BLaER1 treated with 17β-estradiol and CSF1 and Interleukin-3, amounts not matched to agents 10 nM and 100 nM (cell line): ENCODE data around the gene HRAS.
A peak's percentile ranks its signal among the peaks of the same experiment; 100 is the strongest.
"Not testable (repeated sequence)": the region's sequence is repeated elsewhere in the genome, so short reads cannot be mapped to it uniquely, and the experiment has no call there.

ENCODE experiments used
- H3K27ac ChIP-seq, 11 experiments: shearing (Covaris generic); formaldehyde crosslinking; 2 replicates each; pipeline ENCODE4 v1.8.1; 2022
- H3K27me3 ChIP-seq, 11 experiments: shearing (Covaris generic); formaldehyde crosslinking; 2 replicates each; pipeline ENCODE4 v1.8.1; 2022
- H3K36me3 ChIP-seq, 11 experiments: shearing (Covaris generic); formaldehyde crosslinking; 2 replicates each; pipeline ENCODE4 v1.8.1; 2022
- H3K4me1 ChIP-seq, 10 experiments: shearing (Covaris generic); formaldehyde crosslinking; 2 replicates each; pipeline ENCODE4 v1.8.1; 2022
- H3K4me2 ChIP-seq, 11 experiments: shearing (Covaris generic); formaldehyde crosslinking; 2 replicates each; pipeline ENCODE4 v1.8.1; 2022
- H3K4me3 ChIP-seq, 10 experiments: shearing (Covaris generic); formaldehyde crosslinking; 2 replicates each; pipeline ENCODE4 v1.8.1; 2022
- H3K9ac ChIP-seq, 11 experiments: shearing (Covaris generic); formaldehyde crosslinking; 2 replicates each; pipeline ENCODE4 v1.8.1; 2022
- H3K9me3 ChIP-seq, 11 experiments: shearing (Covaris generic); formaldehyde crosslinking; replicated peaks in 1 of 11; 2 replicates each; pipeline ENCODE4 v1.8.1; 2022
- H4K20me1 ChIP-seq, 11 experiments: shearing (Covaris generic); formaldehyde crosslinking; 2 replicates each; pipeline ENCODE4 v1.8.1; 2022
- Cebpa-rat ChIP-seq, 11 experiments: shearing (Covaris generic); IDR thresholded peaks; 2 replicates each; pipeline ENCODE4 v1.8.1; 2022

HRAS gene

DNA sequence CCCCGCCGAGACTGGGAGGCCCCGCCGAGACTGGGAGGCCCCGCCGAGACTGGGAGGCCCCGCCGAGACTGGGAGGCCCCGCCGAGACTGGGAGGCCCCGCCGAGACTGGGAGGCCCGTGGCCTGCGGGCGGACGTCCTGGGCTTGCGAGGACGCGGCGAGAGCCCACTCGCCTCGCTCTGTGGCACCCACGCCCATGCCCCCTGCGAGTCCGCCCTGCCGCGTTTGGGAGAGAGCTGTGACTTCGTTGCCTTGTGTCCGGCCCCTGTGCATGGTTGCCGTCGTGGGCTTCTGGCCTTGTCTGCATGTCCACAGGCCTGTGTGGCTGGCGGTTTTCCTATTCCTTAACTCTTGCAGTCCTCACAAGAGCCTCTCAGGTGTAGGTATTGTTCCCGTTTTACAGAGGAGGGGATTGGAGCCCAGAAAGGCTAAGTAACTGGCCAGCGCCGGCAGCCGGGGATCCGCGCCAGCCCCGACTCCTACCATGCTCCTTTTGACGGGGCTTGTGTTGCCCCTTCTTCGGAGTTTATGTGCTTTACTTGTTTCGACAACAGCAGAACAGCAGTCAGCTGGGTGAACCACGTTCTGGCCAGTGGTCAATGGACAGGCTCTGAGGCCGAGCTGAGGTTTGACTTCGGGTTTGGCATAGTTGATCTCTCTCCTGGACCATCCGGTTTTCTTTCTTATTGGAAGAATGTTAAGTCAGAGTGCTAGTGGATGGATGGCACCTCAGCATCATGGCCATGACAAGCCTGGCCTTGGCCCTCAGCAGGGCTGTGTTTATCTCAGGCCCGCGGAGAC, 41.6 kb upstream of the HRAS start:
- Histone ChIP-seq H4K20me1 (peaks cover 53 to 68% (median 55%) of the 10 kb centered on the region in 11 experiments), H3K27me3 (peaks cover 8 to 24% (median 16%) of the 10 kb centered on the region in 11 experiments; a peak in 21 of 22 replicates), H3K27ac (peak overlapping the region; percentile 96 to 100 (median 100)), H3K4me3 (peak overlapping the region; percentile 82 to 100 (median 93)), H3K4me1 (peaks cover 40 to 55% (median 49%) of the 10 kb centered on the region in 10 experiments), H3K36me3 (peaks cover 9 to 44% (median 31%) of the 10 kb centered on the region in 11 experiments), H3K9ac (peak overlapping the region; percentile 96 to 100 (median 99)), H3K9me3 (no peaks in the 10 kb centered on the region), H3K4me2 (peak overlapping the region; percentile 87 to 100 (median 98))
- TF ChIP-seq Cebpa-rat (IDR thresholded peaks at IDR 0.05), result no peak

GRCh38 chr11:575996-576768, 40.8 kb upstream of the HRAS start, which contains the start of gene PHRF1:
TSS of gene PHRF1 (plus strand) at chr11:576470. CDS start at chr11:581513, 5,043 bp downstream.
- H3K4me1 ChIP-seq, result peaks cover 40 to 55% (median 49%) of the 10 kb centered on the region in 10 experiments
- H3K27me3 ChIP-seq, result peaks cover 8 to 24% (median 16%) of the 10 kb centered on the region in 11 experiments; a peak in 21 of 22 replicates
- H3K9me3 ChIP-seq, result no peaks in the 10 kb centered on the region
- H3K4me2 ChIP-seq, result peak within 1 kb of the TSS; percentile 98 to 100 (median 99)
- peak within 1 kb of the TSS; percentile 96 to 100 (median 99) for H3K9ac ChIP-seq
- no peak for TF ChIP-seq Cebpa-rat (IDR thresholded peaks at IDR 0.05)
- H3K4me3 ChIP-seq, result peak within 1 kb of the TSS; percentile 82 to 100 (median 93)
- peak within 1 kb of the TSS; percentile 96 to 100 (median 100) for H3K27ac ChIP-seq
- peaks cover under 1 to 36% (median 23%) of the 10 kb centered on the region in 11 experiments for H3K36me3 ChIP-seq
- H4K20me1 ChIP-seq, result peaks cover 44 to 59% (median 47%) of the 10 kb centered on the region in 11 experiments

DNA sequence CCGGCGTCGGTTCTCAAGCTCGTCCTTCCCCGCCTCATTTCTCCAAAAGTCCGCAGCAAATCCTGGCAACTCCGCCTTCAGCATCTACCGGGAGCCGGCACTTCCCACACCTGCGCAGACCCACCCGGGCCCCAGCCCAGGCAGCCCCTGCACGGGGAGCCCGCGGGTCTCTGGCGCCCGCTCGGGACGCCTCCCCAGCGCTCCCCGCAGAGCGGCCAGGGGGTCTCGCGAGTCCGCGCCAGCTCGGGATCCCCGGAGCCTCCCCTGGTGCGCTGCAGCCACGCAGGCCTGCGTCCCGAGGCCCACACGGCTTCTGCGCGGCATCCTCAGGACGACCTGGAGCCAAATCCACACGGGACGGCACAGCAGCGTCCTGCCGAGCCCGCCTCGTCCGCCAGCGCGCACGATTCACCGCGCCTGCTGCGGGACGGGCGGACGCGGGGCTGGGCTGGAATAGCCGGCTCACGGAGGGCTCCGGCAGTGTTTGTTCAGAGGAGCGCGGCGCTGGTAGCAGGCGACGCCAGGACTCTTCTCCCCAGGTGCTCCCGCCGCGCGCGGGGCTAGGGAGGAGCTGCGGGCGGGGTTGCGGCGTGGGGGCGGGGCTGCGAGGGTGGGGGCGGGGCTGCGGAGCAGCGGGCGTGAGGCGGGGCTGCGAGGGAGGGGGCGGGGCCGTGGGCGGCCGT, 40.1 kb upstream of the HRAS start:
- peaks cover 8 to 24% (median 16%) of the 10 kb centered on the region in 11 experiments; a peak in 21 of 22 replicates for H3K27me3 ChIP-seq
- H3K9ac ChIP-seq, result peak overlapping the region; percentile 47 to 80 (median 68); a peak in 20 of 22 replicates
- peak overlapping the region in 2 of 11 experiments; percentile 17 to 25; a peak in 2 of 22 replicates for H3K27ac ChIP-seq

DNA sequence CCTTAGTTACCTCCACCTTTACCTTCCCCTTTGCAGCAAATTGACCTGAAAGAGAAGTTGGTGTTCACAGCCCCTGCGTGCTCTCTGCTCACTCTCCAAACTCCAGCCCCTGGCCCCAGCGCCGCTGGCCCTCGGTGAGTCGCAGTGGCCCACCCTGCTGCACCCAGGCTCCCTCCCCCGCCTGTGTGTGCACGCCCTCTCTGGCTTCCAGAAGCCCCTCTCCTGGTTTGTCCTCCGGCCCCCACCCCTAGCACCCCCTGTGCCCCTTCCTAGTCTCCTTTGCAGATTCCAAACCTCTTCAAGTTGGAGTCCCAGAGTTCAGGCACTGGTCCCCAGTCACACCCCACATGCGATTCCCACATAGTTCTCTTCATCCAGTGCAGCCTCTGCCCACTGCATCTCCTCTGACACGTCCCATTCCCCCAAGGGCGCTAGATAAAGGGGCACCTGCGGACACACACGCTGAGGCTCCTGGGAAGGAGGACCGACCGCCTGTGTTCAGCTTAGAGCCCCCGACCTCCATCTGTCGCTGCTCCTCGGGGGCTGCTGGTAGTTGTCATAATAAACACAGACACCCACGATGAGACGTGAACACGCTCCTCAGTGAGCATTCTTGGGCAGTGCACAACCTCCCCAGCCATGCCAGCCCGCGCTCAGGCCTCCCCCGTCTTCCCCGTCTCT, 39.4 kb upstream of the HRAS start:
- peaks cover 30 to 45% (median 33%) of the 10 kb centered on the region in 11 experiments for H4K20me1 ChIP-seq
- peaks cover 8 to 24% (median 16%) of the 10 kb centered on the region in 11 experiments; a peak in 21 of 22 replicates for H3K27me3 ChIP-seq
- H3K27ac ChIP-seq, result no peak overlapping the region
- TF ChIP-seq Cebpa-rat (IDR thresholded peaks at IDR 0.05), result no peak
- H3K4me2 ChIP-seq, result peak overlapping the region; percentile 97 to 100 (median 98)
- H3K9me3 ChIP-seq, result no peaks in the 10 kb centered on the region
- peak overlapping the region in 9 of 11 experiments; percentile 47 to 80 (median 69); a peak in 14 of 22 replicates for H3K9ac ChIP-seq
- H3K4me1 ChIP-seq, result peaks cover 40 to 56% (median 46%) of the 10 kb centered on the region in 10 experiments
- H3K4me3 ChIP-seq, result peak overlapping the region; percentile 55 to 76 (median 66)
- peaks cover 0 to 26% (median 16%) of the 10 kb centered on the region in 11 experiments; a peak in 18 of 22 replicates for H3K36me3 ChIP-seq

More for the DNA sequence above, 40.1 kb upstream of the HRAS start:
- TF ChIP-seq Cebpa-rat (IDR thresholded peaks at IDR 0.05), result no peak
- peaks cover 40 to 56% (median 48%) of the 10 kb centered on the region in 10 experiments for H3K4me1 ChIP-seq
- no peaks in the 10 kb centered on the region for H3K9me3 ChIP-seq
- H3K36me3 ChIP-seq, result peaks cover 0 to 33% (median 20%) of the 10 kb centered on the region in 11 experiments; a peak in 19 of 22 replicates
- H3K4me3 ChIP-seq, result peak overlapping the region; percentile 55 to 76 (median 66)
- H4K20me1 ChIP-seq, result peaks cover 37 to 52% (median 39%) of the 10 kb centered on the region in 11 experiments
- peak overlapping the region; percentile 97 to 100 (median 98) for H3K4me2 ChIP-seq

DNA sequence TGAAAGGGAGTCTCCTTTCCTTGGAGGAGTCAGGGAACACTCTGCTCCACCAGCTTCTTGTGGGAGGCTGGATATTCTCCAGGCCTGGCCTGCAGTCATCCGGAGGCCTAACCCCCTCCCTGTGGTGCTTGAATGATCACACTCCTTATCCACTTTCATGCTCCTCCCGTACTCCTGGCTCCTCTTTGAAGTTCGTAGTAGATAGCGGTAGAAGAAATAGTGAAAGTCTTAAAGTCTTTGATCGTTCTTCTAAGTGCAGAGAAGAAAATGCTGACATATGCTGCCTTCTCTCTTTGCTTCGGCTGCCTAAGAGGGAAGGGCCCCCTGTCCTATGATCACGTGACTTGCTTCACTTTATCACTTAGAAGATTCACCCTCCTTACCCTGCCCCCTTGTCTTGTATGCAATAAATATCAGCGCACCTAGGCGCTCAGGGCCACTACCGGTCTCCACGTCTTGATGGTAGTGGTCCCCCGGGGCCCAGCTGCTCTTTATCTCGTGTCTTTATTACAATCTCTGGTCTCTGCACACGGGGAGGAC, 38.7 kb upstream of the HRAS start:
- H3K27ac ChIP-seq, H3K9me3 ChIP-seq: not testable (repeated sequence)
- Histone ChIP-seq H3K4me1 (peaks cover 41 to 56% (median 47%) of the 10 kb centered on the region in 10 experiments), H3K9ac (peak overlapping the region in 2 of 11 experiments; percentile 14 to 42; a peak in 1 of 22 replicates), H3K4me3 (peak overlapping the region in 2 of 10 experiments; percentile 16 to 37; a peak in 3 of 20 replicates), H4K20me1 (peaks cover 24 to 38% (median 26%) of the 10 kb centered on the region in 11 experiments), H3K36me3 (peaks cover 0 to 20% (median 9%) of the 10 kb centered on the region in 11 experiments; a peak in 16 of 22 replicates), H3K4me2 (peak overlapping the region; percentile 39 to 100 (median 98); a peak in 21 of 22 replicates), H3K27me3 (peaks cover 8 to 29% (median 16%) of the 10 kb centered on the region in 11 experiments; a peak in 21 of 22 replicates)

DNA sequence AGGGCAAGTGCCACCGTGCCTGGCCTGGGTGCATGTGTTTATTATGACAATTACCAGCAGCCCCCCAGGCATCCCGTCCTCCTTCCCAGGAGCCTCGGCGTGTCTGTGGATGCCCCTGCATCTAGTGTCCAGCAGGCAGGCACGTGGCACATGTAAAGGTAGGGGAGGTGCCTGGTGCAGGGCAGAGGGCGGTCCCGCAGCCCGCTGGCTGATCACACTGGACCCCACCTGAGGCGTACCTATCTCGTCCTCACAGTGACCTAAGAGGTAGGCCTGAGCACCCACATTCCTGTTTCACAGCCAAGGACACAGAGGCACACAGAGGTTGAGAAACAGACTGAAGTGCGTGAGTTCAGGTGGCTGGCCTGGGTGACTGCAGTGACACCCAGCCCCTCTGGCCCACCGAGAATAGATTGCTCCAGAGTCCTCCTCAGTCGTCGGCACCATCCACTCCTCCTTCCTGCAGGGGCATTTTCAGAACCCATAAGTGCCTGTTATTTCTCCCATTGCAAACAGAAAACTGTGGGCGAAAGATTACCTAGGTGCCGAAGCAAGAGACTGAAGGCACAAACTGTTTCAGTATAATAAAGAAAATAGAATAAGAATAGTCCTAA, 37.9 kb upstream of the HRAS start:
- Histone ChIP-seq H3K9ac (no peak overlapping the region), H3K4me2 (peak overlapping the region in 2 of 11 experiments; percentile 13 to 97; a peak in 2 of 22 replicates), H4K20me1 (peaks cover 15 to 30% (median 17%) of the 10 kb centered on the region in 11 experiments), H3K27ac (no peak overlapping the region), H3K4me3 (no peak overlapping the region), H3K27me3 (peaks cover 8 to 29% (median 16%) of the 10 kb centered on the region in 11 experiments; a peak in 21 of 22 replicates), H3K36me3 (peaks cover 0 to 13% (median 6%) of the 10 kb centered on the region in 11 experiments; a peak in 15 of 22 replicates), H3K4me1 (peaks cover 35 to 51% (median 42%) of the 10 kb centered on the region in 10 experiments), H3K9me3 (no peaks in the 10 kb centered on the region)
- no peak for TF ChIP-seq Cebpa-rat (IDR thresholded peaks at IDR 0.05)

- H3K27me3 ChIP-seq, result peaks cover 8 to 29% (median 16%) of the 10 kb centered on the region in 11 experiments; a peak in 21 of 22 replicates
- H3K4me3 ChIP-seq, result no peak overlapping the region
- H3K4me2 ChIP-seq, result no peak overlapping the region
- no peaks in the 10 kb centered on the region for H3K9me3 ChIP-seq
- no peak overlapping the region for H3K27ac ChIP-seq
- peaks cover 0 to 5% (median 0%) of the 10 kb centered on the region in 11 experiments; a peak in 2 of 22 replicates for H3K36me3 ChIP-seq
- H3K9ac ChIP-seq, result no peak overlapping the region
- H3K4me1 ChIP-seq, result peaks cover 36 to 52% (median 42%) of the 10 kb centered on the region in 10 experiments
- H4K20me1 ChIP-seq, result peaks cover under 1 to 28% (median 10%) of the 10 kb centered on the region in 11 experiments; a peak in 19 of 22 replicates
- TF ChIP-seq Cebpa-rat (IDR thresholded peaks at IDR 0.05), result no peak
These were observed 36.4 kb upstream of the HRAS start for GRCh38 chr11:571802-572185.
